ENCODE data around the gene ITGBL1. TPM values are rescaled to one million over a fixed set of nuclear protein-coding genes. Genes with fewer than 3 reads are reported as not detected.

Gene ITGBL1
- total and polyA plus RNA-seq, 2 of the 13 experiments (the other 11 are each of a cell fraction or from before 2014, with no cell fraction given): 0.02 TPM; not detected in 1

- DNase-seq (ENCODE audit: low spot score) (no peak), ATAC-seq (no peak), FAIRE-seq (no peak)
- Histone ChIP-seq H3K4me2 (ENCODE audit: low read depth, low read length) (no peak overlapping the region), H3K79me2 (ENCODE audit: insufficient read depth, low read length) (no peaks in the 10 kb centered on the region), H3K27me3 (ENCODE audit: control insufficient read depth in 1 of 2, insufficient read depth in 2 of 2, low read length in 2 of 2) (no peaks in the 10 kb centered on the region), H3K36me3 (replicated peaks in 1 of 2; ENCODE audit: control insufficient read depth in 1 of 2, insufficient read depth in 2 of 2, low read length in 2 of 2) (no peaks in the 10 kb centered on the region), H3K9ac (ENCODE audit: insufficient read depth, low read depth, low read length) (no peak overlapping the region), H2AFZ (ENCODE audit: low read length) (no peak overlapping the region), H3K27ac (ENCODE audit: extremely low read length, insufficient read depth, low read length) (no peak overlapping the region), H3K4me3 (replicated peaks in 1 of 3; ENCODE audit: insufficient read depth in 1 of 3, low read depth in 2 of 3, low read length in 3 of 3) (no peak overlapping the region), H3K4me1 (ENCODE audit: insufficient read depth, low read length) (no peaks in the 10 kb centered on the region), H3K9me3 (ENCODE audit: low read length) (no peaks in the 10 kb centered on the region), H4K20me1 (ENCODE audit: insufficient read depth, low read length) (no peaks in the 10 kb centered on the region)
- CTCF ChIA-PET (ENCODE audit: low intra/inter-chr PET ratio, low total read pairs): no interaction called here
- TF ChIP-seq THYN1 (CRISPR knock-in tag; IDR thresholded peaks at IDR 0.05; ENCODE audit: borderline replicate concordance, low read depth) (no peak), ZBTB21 (CRISPR knock-in tag; IDR thresholded peaks at IDR 0.05) (no peak), GATAD2A (CRISPR knock-in tag; IDR thresholded peaks at IDR 0.05) (no peak)
- intact Hi-C loops (cut with micrococcal nuclease; ENCODE audit: unreplicated experiment): no loop called here
- BruUV-seq (replicated peaks): no TSS peak
- in situ Hi-C loops (cut with HindIII; ENCODE audit: extremely low pct_ligation_motif_present, low pct_unique_long_range_greater_than_20kb): no loop called here
- WGBS (ENCODE audit: low lambda C conversion rate): 4% methylated on average over 2 of the region's 2 CpGs
- POLR2A ChIA-PET: no interaction called here
These were observed 168.6 kb downstream of the ITGBL1 start for GRCh38 chr13:101621099-101621498.

GRCh38 chr13:101623470-101624209, 171.2 kb downstream of the ITGBL1 start:
- FAIRE-seq (no peak), DNase-seq (ENCODE audit: low spot score) (peak; percentile 0), ATAC-seq (no peak)
- ChIA-PET POLR2A (no interaction called here), CTCF (ENCODE audit: low intra/inter-chr PET ratio, low total read pairs) (no interaction called here)
- intact Hi-C loops (cut with micrococcal nuclease; ENCODE audit: unreplicated experiment) (no loop called here), in situ Hi-C loops (cut with HindIII; ENCODE audit: extremely low pct_ligation_motif_present, low pct_unique_long_range_greater_than_20kb) (no loop called here)
- no peak overlapping the region for H3K27ac ChIP-seq (ENCODE audit: extremely low read length, insufficient read depth, low read length)
- no peaks in the 10 kb centered on the region for H4K20me1 ChIP-seq (ENCODE audit: insufficient read depth, low read length)
- no peaks in the 10 kb centered on the region for H3K79me2 ChIP-seq (ENCODE audit: insufficient read depth, low read length)
- H3K4me3 ChIP-seq (replicated peaks in 1 of 3; ENCODE audit: insufficient read depth in 1 of 3, low read depth in 2 of 3, low read length in 3 of 3): no peak overlapping the region
- H3K4me2 ChIP-seq (ENCODE audit: low read depth, low read length): no peak overlapping the region
- BruUV-seq (replicated peaks): no TSS peak
- H3K9ac ChIP-seq (ENCODE audit: insufficient read depth, low read depth, low read length): no peak overlapping the region
- TF ChIP-seq RAD51 (IDR thresholded peaks at IDR 0.05; ENCODE audit: borderline replicate concordance) (no peak), FOSL2 (CRISPR knock-in tag; IDR thresholded peaks at IDR 0.05) (peak; percentile 9; the same call in 1 of the 2 replicates)
- 2% methylated on average over 2 of the region's 2 CpGs for WGBS (ENCODE audit: low lambda C conversion rate)
- H3K9me3 ChIP-seq (ENCODE audit: low read length): no peaks in the 10 kb centered on the region
- H3K27me3 ChIP-seq (ENCODE audit: control insufficient read depth in 1 of 2, insufficient read depth in 2 of 2, low read length in 2 of 2): no peaks in the 10 kb centered on the region
- no peaks in the 10 kb centered on the region for H3K36me3 ChIP-seq (replicated peaks in 1 of 2; ENCODE audit: control insufficient read depth in 1 of 2, insufficient read depth in 2 of 2, low read length in 2 of 2)
- no peak overlapping the region for H2AFZ ChIP-seq (ENCODE audit: low read length)
- no peaks in the 10 kb centered on the region for H3K4me1 ChIP-seq (ENCODE audit: insufficient read depth, low read length)

Measured in HepG2 (cell line).